Adrenal gland (tissue), 5 donors: ENCODE data around the gene AUTS2.

Experiments used
- CTCF ChIP-seq, 6 experiments: fragments of 450-650 bp in 4 of 6; fragments of 200-600 bp in 2 of 6; sonication (generic) in 1 of 6; IDR thresholded peaks; 1 replicate in 5 of 6; 2 replicates in 1 of 6; pipeline versions ENCODE4 v1.5.1 to v1.8.0; 2016 to 2021; ENCODE audit warnings: antibody characterized with exemption in 6 of 6, mild to moderate bottlenecking in 2 of 6, moderate library complexity in 1 of 6
- POLR2A ChIP-seq, 2 donors: fragments of 450-650 bp; IDR thresholded peaks; one replicate each; pipeline ENCODE4 v1.6.1; 2017; ENCODE audit warnings: antibody characterized with exemption in 2 of 2, mild to moderate bottlenecking in 2 of 2, moderate library complexity in 1 of 2
- donor health status: DM: no; HTN: no; CAD: no.

- TF ChIP-seq CTCF (IDR thresholded peaks at IDR 0.05), result no peak
- no peak for TF ChIP-seq POLR2A (IDR thresholded peaks at IDR 0.05)
These were observed 35.0 kb downstream of the AUTS2 start for GRCh38 chr7:69633122-69633831.
